ENCODE measurements around the gene GPC2.
A peak's percentile ranks its signal among the peaks of the same experiment; 100 is the strongest.

The GPC2 gene

GRCh38 chr7:100171840-100172239 is 5.3 kb downstream of the GPC2 start:
- DNase-seq (ENCODE audit: extremely low read depth, low read depth): no peak
- no peak overlapping the region for H3K4me3 ChIP-seq (replicated peaks; ENCODE audit: low read depth, low read length)
- no peak for TF ChIP-seq CTCF (IDR thresholded peaks at IDR 0.05; ENCODE audit: low read depth, low read length, missing control alignments)

GRCh38 chr7:100171087-100171681 is 6.0 kb downstream of the GPC2 start:
- no peak overlapping the region for H3K4me3 ChIP-seq (replicated peaks; ENCODE audit: low read depth, low read length)
- no peak for DNase-seq (ENCODE audit: extremely low read depth, low read depth)
- no peak for TF ChIP-seq CTCF (IDR thresholded peaks at IDR 0.05; ENCODE audit: low read depth, low read length, missing control alignments)

- H3K4me3 ChIP-seq (replicated peaks; ENCODE audit: low read depth, low read length): no peak overlapping the region
- no peak for TF ChIP-seq CTCF (IDR thresholded peaks at IDR 0.05; ENCODE audit: low read depth, low read length, missing control alignments)
- no peak for DNase-seq (ENCODE audit: extremely low read depth, low read depth)
Measured at GRCh38 chr7:100170101-100170897, 6.9 kb downstream of the GPC2 start.

GRCh38 chr7:100169147-100169850 is 7.9 kb downstream of the GPC2 start:
- H3K4me3 ChIP-seq (replicated peaks; ENCODE audit: low read depth, low read length): no peak overlapping the region
- no peak for DNase-seq (ENCODE audit: extremely low read depth, low read depth)
- no peak for TF ChIP-seq CTCF (IDR thresholded peaks at IDR 0.05; ENCODE audit: low read depth, low read length, missing control alignments)

GRCh38 chr7:100167912-100168323 is 9.3 kb downstream of the GPC2 start:
- no peak for TF ChIP-seq CTCF (IDR thresholded peaks at IDR 0.05; ENCODE audit: low read depth, low read length, missing control alignments)
- H3K4me3 ChIP-seq (replicated peaks; ENCODE audit: low read depth, low read length): peak overlapping the region; percentile 41
- DNase-seq (ENCODE audit: extremely low read depth, low read depth): no peak

GRCh38 chr7:100166970-100167911 is 9.9 kb downstream of the GPC2 start:
- peak overlapping the region; percentile 41 for H3K4me3 ChIP-seq (replicated peaks; ENCODE audit: low read depth, low read length)
- no peak for DNase-seq (ENCODE audit: extremely low read depth, low read depth)
- TF ChIP-seq CTCF (IDR thresholded peaks at IDR 0.05; ENCODE audit: low read depth, low read length, missing control alignments): no peak
